GM10266 (cell line): Measurements from ENCODE around the gene TMTC1.
A peak's percentile ranks its signal among the peaks of the same experiment; 100 is the strongest.

ENCODE experiments used
- DNase-seq: peaks from one replicate; pipeline ENCODE4 v3.0.0; 2012; ENCODE audit errors: extremely low spot score
- TF ChIP-seq, protein P1 (sequence below): IDR thresholded peaks from 2 replicates; pipeline ENCODE4 v1.5.1; 2012; ENCODE audit warnings: mild to moderate bottlenecking, low read depth; ENCODE audit not compliant: control insufficient read depth, insufficient read depth; ENCODE audit errors: missing control alignments

TMTC1 gene

DNA sequence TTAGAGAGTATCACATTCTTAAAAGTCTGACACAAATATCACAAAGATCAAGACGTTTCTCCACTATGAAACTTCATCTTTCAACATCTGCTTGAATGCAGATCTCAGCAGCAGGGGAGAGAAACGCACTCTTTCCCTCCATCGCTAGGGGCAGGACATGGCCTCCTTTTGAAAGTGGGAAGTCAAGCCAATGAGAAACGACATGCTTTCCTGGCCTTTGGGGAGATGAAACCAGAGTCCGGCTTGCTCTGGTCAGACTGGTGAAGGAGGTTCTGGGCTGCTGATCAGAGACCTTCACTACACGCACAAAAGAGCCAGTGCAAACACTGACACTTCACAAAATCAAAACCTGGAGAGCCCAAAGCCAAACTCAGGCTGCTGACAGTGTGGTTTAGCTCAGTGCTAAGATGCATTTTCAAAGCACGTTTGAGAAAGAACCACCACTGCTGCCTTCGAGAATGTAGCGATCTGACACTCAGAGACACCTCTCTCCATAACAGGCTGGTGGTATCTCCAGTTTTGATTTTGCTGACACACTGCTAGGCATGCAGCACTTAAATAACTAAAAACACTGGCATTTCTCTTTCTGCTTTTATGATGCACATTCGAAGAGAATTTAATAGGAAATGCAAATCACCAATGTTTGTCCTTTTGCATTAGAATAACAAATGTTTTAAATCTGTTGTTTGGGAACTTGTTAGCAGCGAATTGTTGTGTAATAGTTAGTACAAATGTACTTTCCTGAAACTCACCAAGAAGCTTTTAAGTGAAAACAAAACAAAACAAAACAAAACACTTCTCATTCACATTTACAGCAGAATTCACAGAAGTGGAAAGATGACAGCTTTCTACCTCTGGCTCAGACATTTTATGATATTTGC, 192.4 kb downstream of the TMTC1 start:
- no peak for DNase-seq
- TF ChIP-seq, protein P1, sequence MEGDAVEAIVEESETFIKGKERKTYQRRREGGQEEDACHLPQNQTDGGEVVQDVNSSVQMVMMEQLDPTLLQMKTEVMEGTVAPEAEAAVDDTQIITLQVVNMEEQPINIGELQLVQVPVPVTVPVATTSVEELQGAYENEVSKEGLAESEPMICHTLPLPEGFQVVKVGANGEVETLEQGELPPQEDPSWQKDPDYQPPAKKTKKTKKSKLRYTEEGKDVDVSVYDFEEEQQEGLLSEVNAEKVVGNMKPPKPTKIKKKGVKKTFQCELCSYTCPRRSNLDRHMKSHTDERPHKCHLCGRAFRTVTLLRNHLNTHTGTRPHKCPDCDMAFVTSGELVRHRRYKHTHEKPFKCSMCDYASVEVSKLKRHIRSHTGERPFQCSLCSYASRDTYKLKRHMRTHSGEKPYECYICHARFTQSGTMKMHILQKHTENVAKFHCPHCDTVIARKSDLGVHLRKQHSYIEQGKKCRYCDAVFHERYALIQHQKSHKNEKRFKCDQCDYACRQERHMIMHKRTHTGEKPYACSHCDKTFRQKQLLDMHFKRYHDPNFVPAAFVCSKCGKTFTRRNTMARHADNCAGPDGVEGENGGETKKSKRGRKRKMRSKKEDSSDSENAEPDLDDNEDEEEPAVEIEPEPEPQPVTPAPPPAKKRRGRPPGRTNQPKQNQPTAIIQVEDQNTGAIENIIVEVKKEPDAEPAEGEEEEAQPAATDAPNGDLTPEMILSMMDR = peak; percentile 17

DNA sequence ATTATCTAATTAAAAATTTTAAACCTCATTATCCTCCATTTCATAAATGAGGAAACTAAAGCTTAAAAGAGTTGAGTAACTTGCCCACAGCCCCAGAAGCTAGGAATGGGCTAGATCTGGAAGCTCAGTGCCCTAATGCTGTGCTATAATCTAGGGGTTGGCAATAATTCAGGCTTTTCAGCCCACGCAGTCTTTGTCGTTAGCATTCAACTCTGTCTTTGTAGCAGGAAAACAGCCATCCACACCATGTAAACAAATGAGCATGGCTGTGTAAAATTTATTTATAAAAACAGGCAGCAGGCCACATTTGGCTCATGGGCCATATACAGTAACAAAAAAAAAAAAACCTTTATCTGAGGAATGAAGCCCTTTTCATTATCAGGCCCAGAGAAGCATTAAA, 193.9 kb downstream of the TMTC1 start:
- TF ChIP-seq, protein P1 = no peak
- no peak for DNase-seq

DNA sequence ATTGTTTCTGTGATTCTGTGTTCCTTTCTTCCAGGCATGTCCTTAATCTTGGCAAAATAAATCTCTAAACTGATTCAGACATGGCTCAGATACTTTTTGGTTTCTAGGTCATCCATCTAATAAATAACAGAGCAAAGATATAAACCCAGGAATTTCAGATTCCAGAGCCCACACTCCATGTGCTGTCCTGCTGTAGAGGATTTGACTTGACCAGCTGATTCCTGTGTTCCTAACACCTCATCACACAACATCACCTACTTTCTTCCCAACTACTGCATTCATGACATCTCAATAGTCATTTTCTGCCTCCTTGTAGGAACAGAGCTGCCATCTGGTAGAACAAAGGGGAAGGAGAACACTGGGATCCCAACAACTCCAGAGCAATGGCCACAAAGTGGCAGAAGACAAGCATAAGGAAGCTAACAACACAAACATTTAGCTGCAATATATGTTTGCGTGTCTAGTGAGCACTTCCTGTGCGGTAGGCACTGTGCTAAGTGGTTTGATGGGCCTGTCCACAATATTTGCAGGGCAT, 194.4 kb downstream of the TMTC1 start:
- TF ChIP-seq, protein P1 = no peak
- no peak for DNase-seq

DNA sequence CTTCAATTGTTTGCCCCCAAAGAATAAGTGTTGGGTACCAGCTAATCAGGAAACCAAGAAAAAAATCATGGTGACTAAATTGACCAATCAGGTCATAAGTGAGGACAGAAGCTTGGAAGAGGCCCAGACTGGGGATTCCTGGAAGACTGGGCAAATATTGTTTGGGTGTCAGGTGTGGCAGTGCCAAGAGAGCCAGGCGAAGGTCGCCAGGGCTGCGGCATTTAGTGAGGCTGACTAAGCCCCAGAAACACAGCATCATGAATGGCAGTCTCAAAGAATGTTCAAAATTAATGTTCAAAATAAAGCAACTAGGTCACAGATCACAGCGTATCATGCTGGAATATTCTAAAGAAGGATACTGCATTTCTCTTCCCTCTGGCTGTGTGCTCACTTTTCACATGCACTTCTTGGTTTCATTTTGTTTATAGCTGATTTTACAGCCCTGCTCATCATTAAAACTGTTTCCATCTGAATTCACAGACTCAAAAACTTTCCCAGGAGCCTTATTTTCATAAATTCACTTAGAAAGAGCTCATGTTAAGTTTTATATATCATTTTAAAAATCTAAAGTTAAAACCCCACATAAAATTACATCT, 201.0 kb downstream of the TMTC1 start:
- DNase-seq = no peak
- TF ChIP-seq, protein P1 = no peak

DNA sequence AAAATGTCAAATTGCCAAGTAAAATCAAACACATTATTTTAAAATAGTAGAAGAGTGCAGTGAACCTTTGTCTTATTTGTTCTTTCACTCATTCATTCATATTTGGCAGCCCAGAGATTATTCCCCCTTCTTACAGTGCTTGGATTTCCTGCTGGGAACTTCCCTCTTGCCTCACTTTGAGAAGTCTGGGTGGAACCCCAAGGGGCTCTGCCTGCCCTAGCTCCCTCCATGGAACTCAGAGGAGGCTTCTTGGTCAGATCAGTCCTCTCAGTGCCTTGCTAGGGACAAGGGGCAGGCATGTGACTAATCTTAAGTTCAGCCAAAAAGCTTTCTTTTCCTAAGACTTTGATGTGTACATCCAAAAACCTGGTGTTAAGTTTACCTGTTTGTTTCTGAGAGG, 201.6 kb downstream of the TMTC1 start:
- TF ChIP-seq, protein P1 = no peak
- DNase-seq = no peak

DNA sequence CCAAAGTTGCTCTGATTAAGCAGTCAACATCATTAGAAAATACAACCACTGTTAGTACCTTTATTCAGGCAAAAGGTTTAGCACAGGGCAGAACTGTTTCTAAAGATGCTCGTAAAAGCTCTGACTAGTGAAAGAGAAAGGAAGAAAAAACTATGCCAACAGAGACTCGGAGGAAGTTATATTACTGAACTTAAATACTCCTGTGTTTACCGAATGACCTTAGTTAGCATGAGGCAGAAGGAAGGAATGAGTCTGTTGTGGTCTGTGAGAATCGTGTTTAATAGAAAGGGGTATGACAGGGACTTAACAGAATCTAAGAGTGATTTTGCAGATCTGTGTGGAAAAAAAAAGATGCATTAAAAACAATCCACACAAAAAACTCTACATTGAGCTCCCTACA, 202.1 kb downstream of the TMTC1 start:
- TF ChIP-seq, protein P1 = no peak
- no peak for DNase-seq

DNA sequence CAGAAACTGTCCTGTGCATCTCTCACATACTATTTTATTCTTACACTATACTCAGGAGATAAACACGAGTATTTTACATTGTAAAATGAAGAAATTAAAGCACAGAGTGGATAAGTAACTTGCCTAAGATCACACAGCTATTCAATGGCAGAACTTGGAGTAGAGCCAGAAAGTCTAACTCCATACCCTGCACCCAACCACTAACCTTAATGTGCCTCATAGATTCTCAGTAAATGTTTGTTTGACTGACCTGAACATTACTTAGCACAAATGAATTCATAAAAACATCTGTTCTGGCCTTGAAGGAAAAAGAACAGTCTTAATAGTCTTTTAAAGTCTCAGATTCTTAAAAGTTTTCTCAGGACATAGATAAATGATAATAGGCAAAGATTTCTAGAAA, 202.8 kb downstream of the TMTC1 start:
- DNase-seq = no peak
- TF ChIP-seq, protein P1 = no peak
